HG03175 (cell line): ENCODE results near the gene FBXL19.
A peak's percentile ranks its signal among the peaks of the same experiment; 100 is the strongest.

Source experiments
- ATAC-seq: cut with Tn5 transposase; IDR thresholded peaks from one replicate; pipeline ENCODE4 v1.9.1; 2021; ENCODE audit warnings: mild to moderate bottlenecking, moderate library complexity; ENCODE audit not compliant: unreplicated experiment

The FBXL19 gene

DNA sequence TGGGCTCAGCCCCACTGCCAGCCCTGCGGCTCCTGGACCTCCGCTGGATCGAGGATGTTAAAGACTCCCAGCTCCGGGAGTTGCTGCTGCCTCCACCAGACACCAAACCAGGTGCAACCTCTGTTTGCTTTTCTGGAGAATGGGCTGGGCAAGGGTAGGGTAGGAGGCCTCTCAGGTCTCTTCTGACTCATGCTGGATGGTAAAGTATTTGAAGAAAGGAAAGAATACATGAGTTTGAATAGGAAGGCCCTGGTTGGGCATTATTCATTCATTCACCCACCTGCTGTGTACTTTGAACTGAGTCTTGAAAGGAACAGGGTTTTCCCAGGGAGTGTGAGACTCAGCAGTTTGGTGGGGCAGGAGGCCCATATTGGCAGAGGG lies 19.0 kb downstream of the FBXL19 start:
- ATAC-seq = no peak

DNA sequence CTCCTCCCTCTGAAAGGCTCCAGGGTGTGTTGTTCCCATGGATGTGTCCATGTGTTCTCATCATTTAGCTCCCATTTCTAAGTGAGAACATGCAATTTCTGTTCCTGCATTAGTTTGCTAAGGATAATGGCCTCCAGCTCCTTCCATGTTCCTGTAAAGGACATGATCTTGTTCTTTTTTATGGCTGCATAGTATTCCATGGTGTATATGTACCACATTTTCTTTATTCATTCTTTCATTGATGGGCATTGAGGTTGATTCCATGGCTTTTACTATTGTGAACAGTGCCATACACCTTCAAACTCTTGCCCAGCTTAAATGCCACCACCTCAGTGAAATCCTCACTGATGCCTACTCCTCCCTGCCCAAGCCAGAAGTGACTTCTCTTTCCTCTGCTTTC lies 21.0 kb downstream of the FBXL19 start:
- ATAC-seq = no peak

DNA sequence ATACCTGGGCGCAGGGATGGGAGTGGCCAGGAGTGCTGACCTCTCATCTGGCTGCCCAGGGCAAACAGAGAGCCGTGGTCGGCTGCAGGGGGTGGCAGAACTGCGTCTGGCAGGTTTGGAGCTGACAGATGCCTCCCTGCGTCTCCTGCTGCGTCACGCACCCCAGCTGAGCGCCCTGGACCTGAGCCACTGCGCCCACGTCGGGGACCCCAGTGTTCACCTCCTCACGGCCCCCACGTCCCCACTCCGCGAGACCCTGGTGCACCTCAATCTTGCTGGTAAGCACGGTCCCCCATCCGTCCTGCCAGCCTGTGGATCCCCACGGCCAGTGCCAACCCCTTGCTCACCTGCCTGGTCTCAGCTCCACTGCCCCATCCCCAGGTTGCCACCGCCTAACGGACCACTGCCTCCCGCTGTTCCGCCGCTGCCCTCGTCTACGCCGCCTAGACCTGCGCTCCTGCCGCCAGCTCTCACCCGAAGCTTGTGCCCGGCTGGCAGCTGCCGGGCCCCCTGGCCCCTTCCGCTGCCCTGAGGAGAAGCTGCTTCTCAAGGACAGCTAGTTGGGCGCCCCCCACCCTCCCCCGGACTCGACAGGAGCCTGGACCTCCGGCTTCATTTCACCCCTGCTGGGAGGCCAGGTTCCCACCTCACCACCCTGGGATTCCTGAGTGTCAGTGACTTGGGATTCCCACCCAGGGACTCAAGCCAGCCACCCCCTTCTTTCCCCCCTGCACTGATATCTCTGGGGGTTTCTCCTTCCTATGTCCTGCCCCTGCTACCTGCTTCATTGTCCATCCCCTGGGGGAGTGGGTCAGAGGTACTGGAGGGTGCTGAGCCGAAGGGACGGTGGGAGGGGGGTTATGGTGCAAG lies 23.5 kb downstream of the FBXL19 start:
- ATAC-seq = no peak

DNA sequence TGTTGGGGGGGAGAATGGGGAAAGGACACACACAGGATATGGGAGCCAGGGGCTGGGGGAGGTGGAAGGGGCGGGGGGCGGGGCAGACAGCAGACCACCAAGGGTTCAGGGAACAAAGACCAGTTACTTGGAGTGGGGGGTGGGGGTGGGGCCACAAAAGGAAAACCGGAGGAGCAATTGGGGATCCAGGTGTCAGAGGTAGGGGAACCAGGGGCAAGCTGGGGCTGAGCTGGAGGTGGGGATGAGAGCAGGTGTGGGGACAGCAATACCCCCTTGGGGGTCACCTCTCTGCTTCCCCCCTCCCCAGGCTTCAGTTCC lies 24.1 kb downstream of the FBXL19 start:
- no peak for ATAC-seq

DNA sequence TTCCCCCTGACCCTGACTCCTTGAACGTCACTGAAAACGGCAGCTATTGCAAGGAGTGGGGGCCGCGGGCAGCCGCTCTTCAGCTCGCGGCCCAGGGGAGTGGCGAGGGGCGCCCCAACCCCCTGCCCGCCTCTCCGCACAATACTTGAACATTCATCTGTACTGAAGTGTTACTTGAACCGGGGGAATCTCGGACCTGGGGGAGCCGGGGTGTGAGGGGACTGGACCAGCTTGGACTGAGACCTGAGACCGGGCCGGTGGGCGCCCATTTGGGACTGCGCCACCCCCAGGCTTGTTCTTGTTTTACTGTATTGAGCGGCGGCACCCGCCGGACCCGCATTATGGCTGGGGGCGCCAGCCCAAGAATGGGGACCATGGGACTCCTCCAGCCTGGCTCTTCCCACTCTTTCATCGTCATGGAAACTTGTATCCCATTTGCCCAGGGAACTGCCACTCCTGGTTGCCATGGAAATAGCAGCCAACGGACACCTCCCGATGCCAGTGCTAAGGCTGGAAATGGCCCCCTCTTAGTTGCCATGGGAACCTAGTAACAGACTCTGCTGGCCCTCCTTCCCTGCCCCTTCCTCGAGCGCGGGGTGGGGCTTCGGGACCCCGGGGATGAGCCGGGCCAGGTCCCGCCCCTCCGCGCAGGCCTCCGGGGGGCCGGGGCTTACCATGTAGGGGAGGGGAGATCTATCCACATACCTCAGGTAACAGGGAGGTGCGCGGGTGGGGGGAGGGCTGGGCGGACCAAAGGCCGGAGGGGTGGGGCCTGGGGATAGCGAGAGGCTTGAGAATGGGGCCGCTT lies 24.7 kb downstream of the FBXL19 start:
- ATAC-seq = peak; percentile 12

DNA sequence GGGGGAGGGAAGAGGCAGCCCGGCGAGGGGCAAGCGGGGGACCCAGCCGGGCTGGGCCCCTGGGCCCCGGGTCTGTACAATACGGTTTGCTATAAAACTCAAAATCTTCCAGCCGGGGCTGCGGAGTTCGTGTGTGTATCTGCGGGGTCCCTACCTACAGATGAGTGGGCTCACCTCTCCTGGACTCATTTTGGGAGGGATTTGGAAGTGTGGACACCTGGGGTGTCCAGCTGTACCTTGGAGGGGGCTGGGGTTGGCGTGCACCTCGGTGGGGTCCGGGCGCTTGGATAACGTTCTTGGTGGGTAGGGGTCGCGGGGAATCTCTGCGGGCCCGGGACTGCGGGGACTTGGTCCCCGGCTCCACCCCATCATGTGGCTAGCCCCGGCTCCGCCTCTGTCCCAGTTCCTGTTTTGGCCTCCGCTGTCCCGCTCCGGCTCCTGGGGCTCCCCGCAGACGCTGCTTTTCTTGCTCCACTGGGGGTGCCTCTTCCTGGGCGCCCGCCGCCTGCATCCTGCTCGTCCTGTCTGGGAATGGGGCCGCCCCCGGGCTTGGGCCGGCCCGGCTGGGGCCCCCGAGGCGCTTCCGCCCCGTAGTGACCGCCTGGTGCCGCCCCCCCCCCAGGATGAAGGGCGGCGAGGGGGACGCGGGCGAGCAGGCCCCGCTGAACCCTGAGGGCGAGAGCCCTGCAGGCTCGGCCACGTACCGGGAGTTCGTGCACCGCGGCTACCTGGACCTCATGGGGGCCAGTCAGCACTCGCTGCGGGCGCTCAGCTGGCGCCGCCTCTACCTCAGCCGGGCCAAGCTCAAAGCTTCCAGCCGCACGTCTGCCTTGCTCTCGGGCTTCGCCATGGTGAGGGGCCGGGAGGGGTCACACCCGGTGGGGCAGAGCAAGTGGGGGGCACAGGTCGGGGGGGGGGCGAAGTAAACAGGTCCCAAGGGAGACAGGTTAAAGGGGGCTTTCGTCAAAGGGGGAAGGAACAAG lies 25.6 kb downstream of the FBXL19 start, which contains the start of gene ORAI3:
Gene ORAI3 (plus strand): TSS at position 402 of the 983 bp plus-strand sequence. CDS start 222 bp downstream, at position 624.
- peak; percentile 74 for ATAC-seq

DNA sequence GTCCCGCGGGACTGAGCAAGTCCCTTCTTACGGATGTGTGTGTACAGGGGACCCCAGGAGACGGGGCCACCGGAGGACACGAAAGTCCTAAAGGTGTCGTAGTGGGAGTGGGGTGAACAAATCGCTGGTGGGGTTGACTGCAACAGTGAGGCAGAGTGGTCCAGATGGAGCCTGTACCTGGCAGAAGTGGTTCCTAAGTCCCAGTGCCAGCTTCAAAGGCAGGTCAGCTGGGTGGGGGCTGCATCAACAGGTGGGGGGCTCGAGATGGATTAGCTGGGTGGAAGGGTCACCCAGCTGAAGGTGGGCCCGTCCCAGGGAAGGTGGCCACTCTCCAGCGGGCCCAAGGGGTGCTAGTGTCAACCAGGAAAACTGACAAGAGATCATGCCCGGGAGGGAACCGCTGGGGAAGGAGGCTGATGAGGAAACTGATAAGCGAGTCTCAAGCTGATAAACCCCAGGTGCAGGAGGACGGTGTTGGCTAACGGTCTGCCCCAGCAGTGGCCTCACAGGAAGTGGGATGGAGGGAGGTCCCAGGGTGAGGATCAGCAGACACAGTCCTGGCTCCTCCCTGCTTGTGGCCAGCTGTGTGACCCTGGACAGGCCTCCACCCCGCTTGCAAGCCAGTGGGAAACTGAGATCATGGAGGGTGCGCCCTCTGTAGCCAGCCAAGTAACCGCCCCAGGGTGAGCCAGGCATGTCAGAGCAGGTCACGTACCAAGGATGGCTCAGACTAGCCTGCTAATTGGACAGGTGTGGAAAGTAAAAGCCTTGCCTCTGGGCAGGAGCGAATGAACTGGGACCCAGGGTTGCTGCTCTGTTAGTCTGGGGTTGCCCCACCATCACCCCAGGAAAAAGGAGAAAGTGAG lies 26.5 kb downstream of the FBXL19 start:
- no peak for ATAC-seq

DNA sequence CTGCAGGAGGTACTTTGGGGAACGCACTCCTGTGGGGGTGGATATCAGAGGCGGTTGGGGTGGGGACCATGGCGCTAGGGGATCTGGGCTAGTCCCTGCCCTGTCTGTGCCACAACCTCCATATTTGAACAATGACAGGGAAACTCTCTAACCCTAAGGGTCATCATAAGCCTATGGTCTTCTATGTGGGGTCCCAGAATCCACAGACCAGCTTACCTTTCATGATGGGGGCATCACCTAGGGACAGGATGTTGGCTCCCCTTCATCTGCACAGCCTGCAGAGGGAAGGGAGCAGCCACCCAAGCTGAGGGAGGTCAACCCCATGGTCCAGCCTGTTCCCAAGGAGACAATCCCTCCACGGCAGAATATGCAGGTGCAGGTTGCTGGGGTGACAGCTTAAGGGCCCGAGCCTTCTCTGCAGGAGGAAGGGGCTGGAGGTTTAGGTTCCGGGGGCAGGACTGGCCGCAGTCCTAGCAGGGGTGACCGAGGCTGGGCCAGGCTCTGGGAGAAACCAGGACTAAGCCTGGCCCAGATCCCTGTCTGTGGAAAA lies 27.2 kb downstream of the FBXL19 start:
- no peak for ATAC-seq

DNA sequence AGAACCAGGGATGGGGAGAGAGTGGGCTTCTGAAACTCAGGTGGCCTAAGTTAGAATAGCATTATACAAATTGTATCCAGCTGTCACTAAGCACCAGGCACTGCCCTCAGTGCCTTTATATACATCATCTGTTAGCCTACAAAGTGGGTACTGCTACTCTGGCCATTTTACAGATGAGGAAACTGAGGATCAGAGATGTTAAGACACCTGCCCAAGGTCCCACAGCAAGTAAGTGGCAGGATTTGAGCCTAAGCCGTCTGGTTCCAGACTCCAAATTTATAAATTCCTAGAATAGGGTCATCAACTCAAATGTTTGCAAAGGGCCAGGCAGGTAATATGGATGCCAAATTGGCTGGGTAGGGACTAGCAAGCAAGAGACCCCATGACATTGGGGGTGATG lies 27.8 kb downstream of the FBXL19 start:
- no peak for ATAC-seq

DNA sequence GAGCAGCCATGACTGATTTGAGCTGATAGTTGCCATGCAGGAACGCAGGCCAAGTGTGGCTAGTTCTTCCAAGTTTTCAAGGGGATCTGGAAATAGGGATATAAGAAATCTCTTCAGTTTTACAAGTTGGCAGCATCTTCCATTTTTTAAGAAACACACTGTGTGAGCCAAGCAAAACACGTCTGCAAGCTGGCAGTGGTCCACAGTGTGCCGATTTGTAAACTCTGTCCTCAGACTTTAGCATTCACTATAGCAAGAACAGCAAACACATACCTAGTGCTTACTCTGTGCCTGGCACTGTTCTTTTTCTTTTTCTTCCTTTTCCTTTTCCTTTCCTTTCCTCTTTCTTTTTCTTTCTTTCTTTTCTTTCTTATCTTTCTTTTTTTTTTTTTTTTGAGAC lies 28.4 kb downstream of the FBXL19 start:
- ATAC-seq = no peak

DNA sequence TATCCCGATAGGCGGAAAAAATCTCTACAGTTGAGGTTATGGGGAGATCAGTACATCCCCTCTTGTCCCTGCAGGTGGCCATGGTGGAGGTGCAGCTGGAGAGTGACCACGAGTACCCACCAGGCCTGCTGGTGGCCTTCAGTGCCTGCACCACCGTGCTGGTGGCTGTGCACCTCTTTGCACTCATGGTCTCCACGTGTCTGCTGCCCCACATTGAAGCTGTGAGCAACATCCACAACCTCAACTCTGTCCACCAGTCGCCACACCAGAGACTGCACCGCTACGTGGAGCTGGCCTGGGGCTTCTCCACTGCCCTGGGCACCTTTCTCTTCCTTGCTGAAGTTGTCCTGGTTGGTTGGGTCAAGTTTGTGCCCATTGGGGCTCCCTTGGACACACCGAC lies 29.7 kb downstream of the FBXL19 start:
- ATAC-seq = no peak

DNA sequence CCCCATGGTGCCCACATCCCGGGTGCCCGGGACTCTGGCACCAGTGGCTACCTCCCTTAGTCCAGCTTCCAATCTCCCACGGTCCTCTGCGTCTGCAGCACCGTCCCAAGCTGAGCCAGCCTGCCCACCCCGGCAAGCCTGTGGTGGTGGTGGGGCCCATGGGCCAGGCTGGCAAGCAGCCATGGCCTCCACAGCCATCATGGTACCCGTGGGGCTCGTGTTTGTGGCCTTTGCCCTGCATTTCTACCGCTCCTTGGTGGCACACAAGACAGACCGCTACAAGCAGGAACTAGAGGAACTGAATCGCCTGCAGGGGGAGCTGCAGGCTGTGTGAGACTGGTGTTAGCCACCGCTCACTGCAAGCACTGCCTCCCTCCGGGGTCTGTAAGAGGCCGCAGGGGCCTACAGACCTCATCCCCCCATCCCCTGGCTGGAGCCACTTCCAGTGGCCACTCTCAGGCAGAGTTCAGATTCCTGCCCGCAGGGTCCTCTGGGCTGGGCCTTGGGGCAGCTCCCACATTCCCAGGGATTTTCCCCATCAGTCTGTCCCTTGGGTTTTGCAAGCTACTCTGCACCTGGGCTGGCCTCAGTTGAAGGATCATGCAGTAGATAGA lies 30.2 kb downstream of the FBXL19 start:
- ATAC-seq = no peak

DNA sequence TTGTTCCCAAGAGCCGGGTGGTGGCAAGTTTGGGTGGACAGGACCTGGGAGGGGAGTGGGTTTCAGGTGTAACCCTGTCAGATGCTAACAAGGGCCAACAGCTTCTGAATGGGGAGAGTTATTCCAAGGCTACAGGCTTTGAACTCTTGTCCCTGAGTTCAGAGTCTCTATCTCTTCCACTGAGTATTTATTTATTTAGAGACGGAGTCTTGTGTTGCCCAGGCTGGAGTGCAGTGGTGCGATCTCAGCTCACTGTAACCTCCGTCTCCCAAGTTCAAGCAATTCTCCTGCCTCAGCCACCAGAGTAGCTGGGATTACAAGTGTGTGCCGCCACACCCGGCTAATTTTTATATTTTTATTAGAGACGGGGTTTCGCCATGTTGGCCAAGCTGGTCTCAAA lies 31.6 kb downstream of the FBXL19 start:
- ATAC-seq = no peak

DNA sequence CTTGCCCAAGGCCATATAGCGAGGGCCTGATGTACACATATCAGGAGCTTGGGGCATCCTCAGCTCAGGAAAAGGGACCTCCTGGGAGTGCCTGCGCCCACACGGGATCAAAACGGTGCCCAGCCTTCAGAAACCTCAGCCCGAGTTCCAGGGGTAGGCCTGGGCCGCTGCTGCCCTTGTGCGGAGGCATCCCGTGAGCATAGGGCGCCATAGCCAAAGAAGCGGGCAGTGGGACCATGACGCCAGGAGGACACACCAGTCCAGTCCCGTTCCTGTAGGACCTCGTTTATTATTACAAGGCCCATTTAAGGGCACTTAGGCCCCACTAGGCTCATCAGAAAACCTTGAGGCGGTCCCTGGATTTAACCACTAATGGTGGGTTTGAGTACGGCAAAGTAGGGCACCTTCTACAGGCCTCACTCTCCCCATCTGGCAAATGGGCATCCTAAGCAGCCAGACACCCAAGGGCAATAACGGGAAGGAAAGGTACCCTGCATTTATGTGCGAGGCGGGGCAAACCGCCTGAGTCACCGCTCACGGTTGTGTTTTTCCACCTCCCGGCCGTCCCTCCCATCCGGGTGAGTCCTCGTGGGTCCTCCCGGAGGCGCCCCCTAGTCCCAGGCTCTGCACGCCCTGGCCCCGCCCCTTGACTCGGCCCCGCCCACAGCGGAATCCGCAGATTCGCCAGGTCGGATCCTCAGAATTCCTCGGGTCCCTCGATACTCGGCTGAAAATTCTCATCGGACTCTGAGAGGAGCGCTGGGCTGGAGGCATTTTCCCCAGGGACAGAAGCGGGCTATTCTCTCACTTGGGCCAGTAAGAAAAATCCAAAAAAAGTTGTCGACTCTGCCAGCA lies 33.5 kb downstream of the FBXL19 start:
- ATAC-seq = peak; percentile 44

DNA sequence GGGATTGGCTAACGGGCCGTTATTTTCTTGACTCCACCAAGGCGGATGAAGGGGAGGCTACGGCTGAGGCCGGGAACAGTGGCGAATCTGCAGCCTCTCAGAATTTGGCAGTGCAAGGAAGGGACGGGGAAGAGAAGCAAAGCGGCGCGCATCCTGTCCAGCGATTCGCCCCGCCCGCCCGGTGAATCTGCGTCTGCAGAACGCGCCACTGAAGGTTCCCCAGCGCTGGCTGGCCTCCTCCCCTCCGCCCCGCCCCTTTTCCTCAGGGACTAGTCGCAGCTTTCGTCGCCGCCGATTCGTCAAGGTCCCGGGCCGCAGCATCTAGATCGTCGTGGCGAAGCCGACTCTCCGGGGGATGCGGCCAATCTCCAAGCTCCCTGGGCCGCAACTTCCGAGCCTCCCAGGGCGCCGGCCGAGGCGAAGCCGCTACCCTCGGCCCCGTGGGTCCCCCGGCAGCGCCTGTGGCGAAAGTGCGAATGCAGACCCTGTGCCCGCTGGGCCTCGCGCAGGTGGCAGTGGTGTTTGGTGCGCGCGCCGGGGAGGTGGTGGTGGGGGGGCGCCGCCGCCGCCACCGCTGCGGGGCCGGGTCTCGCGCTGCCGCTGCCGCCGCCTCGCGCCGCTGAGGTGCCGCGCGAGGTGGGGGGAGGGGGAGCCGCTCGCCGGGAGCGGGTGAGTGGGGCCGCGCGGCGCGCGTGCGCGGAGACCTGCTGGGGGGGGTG lies 34.2 kb downstream of the FBXL19 start, which contains the start of gene SETD1A:
Gene SETD1A (plus strand): TSS at position 299 of the 719 bp plus-strand sequence. CDS start 978 bp downstream, outside the sequence.
- peak; percentile 81 for ATAC-seq

DNA sequence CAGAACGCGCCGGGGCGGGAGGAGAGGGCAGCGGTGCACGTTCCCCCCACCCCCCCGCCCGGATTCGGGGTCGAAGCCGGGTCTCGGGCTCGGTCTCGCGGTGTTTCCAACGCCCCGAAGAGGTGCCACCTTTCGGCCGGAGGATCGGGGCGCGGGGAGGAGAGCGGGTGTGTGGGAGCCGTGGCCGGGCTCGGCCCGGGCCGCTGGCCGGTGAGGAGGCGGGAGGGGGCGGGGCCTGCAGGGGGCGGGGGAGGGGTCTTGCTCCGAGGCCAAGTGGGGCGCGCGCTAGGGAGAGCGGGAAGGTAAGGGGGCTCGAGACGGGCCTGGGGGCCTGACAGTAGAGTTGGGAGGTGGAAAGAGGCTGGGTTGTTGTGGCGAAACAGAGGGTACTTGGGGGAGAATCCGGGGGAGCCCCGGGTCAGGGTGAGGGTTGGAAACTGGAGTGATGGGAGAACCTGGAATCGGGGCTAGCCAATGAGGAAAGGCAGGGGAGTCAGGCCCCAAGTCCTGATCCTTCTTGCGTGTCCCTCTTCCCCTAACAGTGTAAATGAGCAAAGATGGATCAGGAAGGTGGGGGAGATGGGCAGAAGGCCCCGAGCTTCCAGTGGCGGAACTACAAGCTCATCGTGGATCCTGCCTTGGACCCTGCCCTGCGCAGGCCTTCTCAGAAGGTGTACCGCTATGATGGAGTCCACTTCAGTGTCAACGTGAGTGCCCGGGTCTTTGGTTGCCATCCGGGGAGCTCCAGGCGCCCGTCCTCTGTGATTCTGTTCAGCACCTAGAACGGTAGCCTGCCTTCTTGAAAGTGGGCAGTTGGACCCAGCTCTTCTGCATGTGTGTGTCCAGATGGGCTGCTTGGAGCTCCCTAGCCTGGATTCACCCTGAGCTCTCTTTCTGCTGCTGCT lies 35.1 kb downstream of the FBXL19 start:
- ATAC-seq = peak; percentile 31

DNA sequence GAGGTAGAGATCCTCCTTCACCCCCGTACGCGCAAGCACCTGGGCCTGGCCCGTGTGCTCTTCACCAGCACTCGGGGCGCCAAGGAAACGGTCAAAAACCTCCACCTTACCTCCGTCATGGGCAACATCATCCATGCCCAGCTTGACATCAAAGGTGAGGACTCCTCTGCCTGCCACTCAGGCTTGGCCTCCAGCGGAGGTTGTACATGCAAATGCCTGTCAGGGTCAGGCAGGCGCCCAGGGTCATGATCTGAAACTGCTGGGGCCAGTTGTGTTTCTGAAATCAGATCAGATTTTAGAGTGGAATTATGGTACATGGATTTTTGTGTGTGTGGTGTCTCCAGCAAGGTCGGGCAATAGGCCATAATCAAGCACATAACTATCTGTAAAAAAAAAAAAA lies 38.0 kb downstream of the FBXL19 start:
- no peak for ATAC-seq
